Mesenchymal stem cell (in vitro differentiated cells and primary cell): ENCODE results near the gene MPZL1.

Source experiments
- DNase-seq: peaks from one replicate; pipeline ENCODE4 v3.0.0-alpha.2; 2013
- H2AFZ ChIP-seq: one replicate; pipeline ENCODE4 v1.6.1; 2013; ENCODE audit warnings: low read depth, mild to moderate bottlenecking, control low read depth, inconsistent platforms, low read length, moderate library complexity
- H2AK5ac ChIP-seq: 2 replicates; pipeline ENCODE4 v1.6.1; 2013; ENCODE audit warnings: low read length, moderate library complexity, mild to moderate bottlenecking, inconsistent platforms; ENCODE audit not compliant: severe bottlenecking
- H2BK120ac ChIP-seq: one replicate; pipeline ENCODE4 v1.6.1; 2013; ENCODE audit warnings: low read depth, mild to moderate bottlenecking, inconsistent platforms, low read length, moderate library complexity
- H2BK12ac ChIP-seq, 2 experiments: one replicate each; pipeline ENCODE4 v1.6.1; 2013; ENCODE audit warnings: inconsistent platforms in 2 of 2, low read length in 2 of 2, mild to moderate bottlenecking in 2 of 2, moderate library complexity in 2 of 2, control low read depth in 1 of 2
- H2BK15ac ChIP-seq: one replicate; pipeline ENCODE4 v1.6.1; 2013; ENCODE audit warnings: mild to moderate bottlenecking, low read depth, inconsistent platforms; ENCODE audit not compliant: poor library complexity, severe bottlenecking
- H2BK5ac ChIP-seq: 2 replicates; pipeline ENCODE4 v1.6.1; 2013; ENCODE audit warnings: low read depth, mild to moderate bottlenecking, low read length, control low read depth, inconsistent platforms; ENCODE audit not compliant: poor library complexity, severe bottlenecking
- H3K14ac ChIP-seq, 2 experiments: one replicate each; pipeline ENCODE4 v1.6.1; 2013; ENCODE audit warnings: inconsistent platforms in 2 of 2, low read length in 2 of 2, control low read depth in 1 of 2, mild to moderate bottlenecking in 1 of 2, moderate library complexity in 1 of 2
- H3K18ac ChIP-seq, 2 experiments: one replicate each; pipeline ENCODE4 v1.6.1; 2013; ENCODE audit warnings: inconsistent platforms in 2 of 2, low read length in 2 of 2, control low read depth in 1 of 2, low read depth in 1 of 2, mild to moderate bottlenecking in 1 of 2
- H3K23ac ChIP-seq, 2 experiments: one replicate each; pipeline ENCODE4 v1.6.1; 2013; ENCODE audit warnings: inconsistent platforms in 2 of 2, low read length in 2 of 2, mild to moderate bottlenecking in 2 of 2, moderate library complexity in 2 of 2, control low read depth in 1 of 2
- H3K27ac ChIP-seq: 2 replicates; pipeline ENCODE4 v1.5.1; 2013; ENCODE audit warnings: mild to moderate bottlenecking, moderate library complexity, low read length, control low read depth, inconsistent platforms; ENCODE audit not compliant: poor library complexity, severe bottlenecking
- H3K27me3 ChIP-seq, 2 experiments: 2 replicates each; pipeline versions ENCODE4 v1.6.1 to v1.7.0; 2013; ENCODE audit warnings: low read length in 2 of 2, mild to moderate bottlenecking in 2 of 2, moderate library complexity in 2 of 2, control low read depth in 1 of 2, inconsistent platforms in 1 of 2; ENCODE audit not compliant: control insufficient read depth in 1 of 2, insufficient read depth in 1 of 2
- H3K36me3 ChIP-seq, 2 experiments: 2 replicates each; pipeline versions ENCODE4 v1.6.1 to v1.7.0; 2013; ENCODE audit warnings: low read length in 2 of 2, control low read depth in 1 of 2, inconsistent platforms in 1 of 2, low read depth in 1 of 2, mild to moderate bottlenecking in 1 of 2; ENCODE audit not compliant: insufficient read depth in 2 of 2, control insufficient read depth in 1 of 2
- H3K4ac ChIP-seq, 2 experiments: one replicate each; pipeline ENCODE4 v1.6.1; 2013; ENCODE audit warnings: inconsistent platforms in 2 of 2, low read length in 2 of 2, mild to moderate bottlenecking in 2 of 2, moderate library complexity in 2 of 2, control low read depth in 1 of 2, low read depth in 1 of 2
- H3K4me1 ChIP-seq: 2 replicates; pipeline ENCODE4 v1.6.1; 2013; ENCODE audit warnings: low read depth, low read length, control low read depth; ENCODE audit not compliant: control insufficient read depth, insufficient read depth
- H3K4me2 ChIP-seq: 2 replicates; pipeline ENCODE4 v1.6.1; 2013; ENCODE audit warnings: low read length, mild to moderate bottlenecking, inconsistent platforms; ENCODE audit not compliant: poor library complexity, severe bottlenecking
- H3K4me3 ChIP-seq, 2 experiments: 2 replicates each; pipeline versions ENCODE4 v1.5.1 to v1.7.0; 2013; ENCODE audit warnings: low read length in 2 of 2, mild to moderate bottlenecking in 2 of 2, control low read depth in 1 of 2, low read depth in 1 of 2; ENCODE audit not compliant: insufficient read depth in 1 of 2
- H3K79me1 ChIP-seq: replicated peaks from 2 replicates; pipeline ENCODE4 v1.6.1; 2013; ENCODE audit warnings: mild to moderate bottlenecking, control low read depth, low read length, inconsistent platforms; ENCODE audit not compliant: poor library complexity, severe bottlenecking
- H3K9ac ChIP-seq: 2 replicates; pipeline ENCODE4 v1.7.0; 2013; ENCODE audit warnings: mild to moderate bottlenecking, low read length, moderate library complexity
- H3K9me3 ChIP-seq: 2 replicates; pipeline ENCODE4 v1.7.0; 2013; ENCODE audit warnings: mild to moderate bottlenecking, low read length; ENCODE audit not compliant: control insufficient read depth
- H4K8ac ChIP-seq: one replicate; pipeline ENCODE4 v1.6.1; 2013; ENCODE audit warnings: inconsistent platforms, mild to moderate bottlenecking, low read length, moderate library complexity
- H4K91ac ChIP-seq: one replicate; pipeline ENCODE4 v1.6.1; 2013; ENCODE audit warnings: mild to moderate bottlenecking, low read length, inconsistent platforms
- whole genome bisulfite sequencing: methylation state at CpG from one replicate; pipeline ENCODE4 v1.1.7; 2013; ENCODE audit warnings: mixed read lengths; 5-methylcytosine and 5-hydroxymethylcytosine counted together

Gene MPZL1

GRCh38 chr1:167678838-167679237, 42.9 kb upstream of the MPZL1 start:
- Histone ChIP-seq H3K18ac (no peak overlapping the region), H3K4me2 (no peak overlapping the region), H2BK5ac (no peak overlapping the region), H4K91ac (no peak overlapping the region), H3K27me3 (peaks cover 0 to 5% of the 10 kb centered on the region in 2 experiments), H3K4me1 (peaks cover 3% of the 10 kb centered on the region), H3K27ac (no peak overlapping the region), H2AFZ (no peak overlapping the region), H4K8ac (no peak overlapping the region), H3K4ac (no peak overlapping the region), H3K23ac (no peak overlapping the region), H3K9me3 (no peaks in the 10 kb centered on the region), H3K4me3 (no peak overlapping the region), H3K14ac (no peak overlapping the region), H2BK12ac (no peak overlapping the region), H3K79me1 (no peaks in the 10 kb centered on the region), H2BK15ac (no peak overlapping the region), H3K36me3 (no peaks in the 10 kb centered on the region), H2BK120ac (no peak overlapping the region), H3K9ac (no peak overlapping the region), H2AK5ac (no peak overlapping the region)
- WGBS = 100% methylated on average over 3 of the region's 3 CpGs
- no peak for DNase-seq

GRCh38 chr1:167679714-167680113, 42.1 kb upstream of the MPZL1 start:
- WGBS = 94% methylated on average over 6 of the region's 6 CpGs
- Histone ChIP-seq H3K23ac (no peak overlapping the region), H2BK15ac (no peak overlapping the region), H3K4me3 (no peak overlapping the region), H2BK12ac (no peak overlapping the region), H3K9me3 (no peaks in the 10 kb centered on the region), H2AFZ (no peak overlapping the region), H4K8ac (no peak overlapping the region), H3K18ac (no peak overlapping the region), H2AK5ac (no peak overlapping the region), H2BK5ac (no peak overlapping the region), H3K79me1 (no peaks in the 10 kb centered on the region), H3K9ac (no peak overlapping the region), H2BK120ac (no peak overlapping the region), H3K4me2 (no peak overlapping the region), H3K4ac (no peak overlapping the region), H4K91ac (no peak overlapping the region), H3K27ac (no peak overlapping the region), H3K4me1 (peaks cover 7% of the 10 kb centered on the region), H3K14ac (no peak overlapping the region), H3K27me3 (peaks cover 0 to 5% of the 10 kb centered on the region in 2 experiments), H3K36me3 (no peaks in the 10 kb centered on the region)
- DNase-seq = no peak

GRCh38 chr1:167681024-167681423, 40.8 kb upstream of the MPZL1 start:
- Histone ChIP-seq H2BK120ac (no peak overlapping the region), H3K18ac (no peak overlapping the region), H3K27ac (no peak overlapping the region), H3K4me1 (peaks cover 7% of the 10 kb centered on the region), H3K27me3 (peaks cover 0 to 5% of the 10 kb centered on the region in 2 experiments), H3K36me3 (no peaks in the 10 kb centered on the region), H4K91ac (no peak overlapping the region), H2BK12ac (no peak overlapping the region), H3K23ac (no peak overlapping the region), H3K4me3 (no peak overlapping the region), H3K14ac (no peak overlapping the region), H2AK5ac (no peak overlapping the region), H2AFZ (no peak overlapping the region), H3K79me1 (no peaks in the 10 kb centered on the region), H2BK15ac (no peak overlapping the region), H4K8ac (no peak overlapping the region), H2BK5ac (no peak overlapping the region), H3K4ac (no peak overlapping the region), H3K9ac (no peak overlapping the region), H3K9me3 (no peaks in the 10 kb centered on the region), H3K4me2 (no peak overlapping the region)
- no peak for DNase-seq
- WGBS = 15% methylated on average over 2 of the region's 3 CpGs

- Histone ChIP-seq H4K8ac (no peak overlapping the region), H3K23ac (no peak overlapping the region), H3K9ac (no peak overlapping the region), H3K14ac (no peak overlapping the region), H2AFZ (no peak overlapping the region), H3K4me1 (peaks cover 7% of the 10 kb centered on the region), H3K4me3 (no peak overlapping the region), H3K27ac (no peak overlapping the region), H2BK120ac (no peak overlapping the region), H2BK15ac (no peak overlapping the region), H2AK5ac (no peak overlapping the region), H3K4ac (no peak overlapping the region), H3K36me3 (no peaks in the 10 kb centered on the region), H2BK12ac (no peak overlapping the region), H3K18ac (no peak overlapping the region), H3K79me1 (no peaks in the 10 kb centered on the region), H3K4me2 (no peak overlapping the region), H2BK5ac (no peak overlapping the region), H3K27me3 (peaks cover 0 to 3% of the 10 kb centered on the region in 2 experiments), H4K91ac (no peak overlapping the region), H3K9me3 (no peaks in the 10 kb centered on the region)
- 71% methylated on average over 4 of the region's 5 CpGs for WGBS
- no peak for DNase-seq
Observed at GRCh38 chr1:167681451-167682098, 40.2 kb upstream of the MPZL1 start.
